ACC112 (cell line): Measurements from ENCODE around the gene TRPM2.

ENCODE experiments used
- H2AFZ ChIP-seq: fragments of 200-600 bp; sonication (generic); one replicate; pipeline ENCODE4 v1.6.0; 2017; ENCODE audit warnings: antibody characterized with exemption, low read length; ENCODE audit not compliant: unreplicated experiment
- H3K27ac ChIP-seq: fragments of 200-600 bp; sonication (generic); 2 replicates; pipeline ENCODE4 v1.5.1; 2014; ENCODE audit warnings: low read depth, mild to moderate bottlenecking, antibody characterized with exemption, low read length, moderate library complexity
- H3K27me3 ChIP-seq: fragments of 200-600 bp; sonication (generic); 2 replicates; pipeline ENCODE4 v1.6.1; 2014; ENCODE audit warnings: mild to moderate bottlenecking, antibody characterized with exemption, low read length, moderate library complexity, mixed read lengths; ENCODE audit not compliant: insufficient read depth
- H3K36me3 ChIP-seq: fragments of 200-600 bp; sonication (generic); 2 replicates; pipeline ENCODE4 v1.6.1; 2016; ENCODE audit warnings: mild to moderate bottlenecking, antibody characterized with exemption, low read length, moderate library complexity, mixed read lengths; ENCODE audit not compliant: insufficient read depth
- H3K4me1 ChIP-seq: fragments of 200-600 bp; sonication (generic); one replicate; pipeline ENCODE4 v1.6.1; 2016; ENCODE audit warnings: low read length, mixed read lengths; ENCODE audit not compliant: insufficient read depth, unreplicated experiment, control insufficient read depth
- H3K4me3 ChIP-seq: fragments of 200-600 bp; sonication (generic); 2 replicates; pipeline ENCODE4 v1.5.1; 2014; ENCODE audit warnings: mild to moderate bottlenecking, low read depth, low read length
- H3K79me2 ChIP-seq: fragments of 200-600 bp; sonication (generic); one replicate; pipeline ENCODE4 v1.6.0; 2016; ENCODE audit warnings: low read length; ENCODE audit not compliant: control insufficient read depth, unreplicated experiment, insufficient read depth

The TRPM2 gene

GRCh38 chr21:44329971-44330681 lies 23.3 kb upstream of the TRPM2 start:
- Histone ChIP-seq H3K36me3 (no peaks in the 10 kb centered on the region), H3K4me3 (no peak overlapping the region), H3K27ac (no peak overlapping the region), H2AFZ (no peak overlapping the region), H3K79me2 (no peaks in the 10 kb centered on the region), H3K4me1 (no peaks in the 10 kb centered on the region), H3K27me3 (no peaks in the 10 kb centered on the region)

GRCh38 chr21:44330698-44331097 lies 22.7 kb upstream of the TRPM2 start:
- H3K4me1 ChIP-seq, result no peaks in the 10 kb centered on the region

GRCh38 chr21:44331209-44331608 lies 22.2 kb upstream of the TRPM2 start:
- Histone ChIP-seq H3K4me3 (no peak overlapping the region), H3K27ac (no peak overlapping the region), H3K27me3 (no peaks in the 10 kb centered on the region), H3K36me3 (no peaks in the 10 kb centered on the region), H2AFZ (no peak overlapping the region), H3K4me1 (no peaks in the 10 kb centered on the region), H3K79me2 (no peaks in the 10 kb centered on the region)

More at GRCh38 chr21:44330698-44331097, 22.7 kb upstream of the TRPM2 start:
- H3K27me3 ChIP-seq, result no peaks in the 10 kb centered on the region
- no peaks in the 10 kb centered on the region for H3K36me3 ChIP-seq
- H3K79me2 ChIP-seq, result no peaks in the 10 kb centered on the region
- H3K27ac ChIP-seq, result no peak overlapping the region
- H3K4me3 ChIP-seq, result no peak overlapping the region
- no peak overlapping the region for H2AFZ ChIP-seq

GRCh38 chr21:44331650-44332307 lies 21.6 kb upstream of the TRPM2 start:
- Histone ChIP-seq H3K27me3 (no peaks in the 10 kb centered on the region), H3K36me3 (no peaks in the 10 kb centered on the region), H3K27ac (no peak overlapping the region), H3K79me2 (no peaks in the 10 kb centered on the region), H3K4me1 (no peaks in the 10 kb centered on the region), H2AFZ (no peak overlapping the region), H3K4me3 (no peak overlapping the region)

GRCh38 chr21:44332383-44332782 lies 21.0 kb upstream of the TRPM2 start:
- Histone ChIP-seq H3K79me2 (no peaks in the 10 kb centered on the region), H3K27me3 (no peaks in the 10 kb centered on the region), H3K36me3 (no peaks in the 10 kb centered on the region), H2AFZ (no peak overlapping the region), H3K4me1 (no peaks in the 10 kb centered on the region), H3K4me3 (no peak overlapping the region), H3K27ac (no peak overlapping the region)

- Histone ChIP-seq H3K27me3 (no peaks in the 10 kb centered on the region), H3K79me2 (no peaks in the 10 kb centered on the region), H3K4me3 (no peak overlapping the region), H2AFZ (no peak overlapping the region), H3K4me1 (peaks cover 4% of the 10 kb centered on the region), H3K27ac (no peak overlapping the region), H3K36me3 (no peaks in the 10 kb centered on the region)
These were observed 20.5 kb upstream of the TRPM2 start for GRCh38 chr21:44332965-44333364.

GRCh38 chr21:44333509-44334328 lies 19.7 kb upstream of the TRPM2 start:
- H3K4me3 ChIP-seq, result no peak overlapping the region
- H3K27me3 ChIP-seq, result no peaks in the 10 kb centered on the region
- no peak overlapping the region for H3K27ac ChIP-seq
- no peak overlapping the region for H2AFZ ChIP-seq
- H3K36me3 ChIP-seq, result no peaks in the 10 kb centered on the region
- peaks cover 9% of the 10 kb centered on the region for H3K4me1 ChIP-seq
- H3K79me2 ChIP-seq, result no peaks in the 10 kb centered on the region

GRCh38 chr21:44334329-44335030 lies 18.9 kb upstream of the TRPM2 start:
- H3K4me3 ChIP-seq, result no peak overlapping the region
- no peaks in the 10 kb centered on the region for H3K27me3 ChIP-seq
- H2AFZ ChIP-seq, result no peak overlapping the region
- H3K4me1 ChIP-seq, result peaks cover 9% of the 10 kb centered on the region
- no peak overlapping the region for H3K27ac ChIP-seq
- H3K79me2 ChIP-seq, result no peaks in the 10 kb centered on the region
- no peaks in the 10 kb centered on the region for H3K36me3 ChIP-seq

GRCh38 chr21:44335266-44336059 lies 18.0 kb upstream of the TRPM2 start:
- Histone ChIP-seq H3K4me1 (peaks cover 13% of the 10 kb centered on the region), H3K27ac (no peak overlapping the region), H3K36me3 (no peaks in the 10 kb centered on the region)

GRCh38 chr21:44337449-44337848 lies 16.0 kb upstream of the TRPM2 start:
- Histone ChIP-seq H3K4me1 (peaks cover 13% of the 10 kb centered on the region), H3K79me2 (no peaks in the 10 kb centered on the region), H3K4me3 (no peak overlapping the region), H3K36me3 (no peaks in the 10 kb centered on the region), H3K27ac (no peak overlapping the region), H2AFZ (no peak overlapping the region), H3K27me3 (no peaks in the 10 kb centered on the region)

More at GRCh38 chr21:44335266-44336059, 18.0 kb upstream of the TRPM2 start:
- no peak overlapping the region for H2AFZ ChIP-seq
- H3K27me3 ChIP-seq, result no peaks in the 10 kb centered on the region
- no peak overlapping the region for H3K4me3 ChIP-seq
- H3K79me2 ChIP-seq, result no peaks in the 10 kb centered on the region
